NCI-H2171 treated with DMSO at 0.1 percent for 48 hours (cell line): ENCODE measurements around the gene SGK1.
"Not testable (repeated sequence)": the region's sequence is repeated elsewhere in the genome, so short reads cannot be mapped to it uniquely, and the experiment has no call there.

Source experiments
- DNase-seq: peaks from one replicate; lab custom pipeline; 2025; lab: John Stamatoyannopoulos, UW

Gene SGK1

DNA sequence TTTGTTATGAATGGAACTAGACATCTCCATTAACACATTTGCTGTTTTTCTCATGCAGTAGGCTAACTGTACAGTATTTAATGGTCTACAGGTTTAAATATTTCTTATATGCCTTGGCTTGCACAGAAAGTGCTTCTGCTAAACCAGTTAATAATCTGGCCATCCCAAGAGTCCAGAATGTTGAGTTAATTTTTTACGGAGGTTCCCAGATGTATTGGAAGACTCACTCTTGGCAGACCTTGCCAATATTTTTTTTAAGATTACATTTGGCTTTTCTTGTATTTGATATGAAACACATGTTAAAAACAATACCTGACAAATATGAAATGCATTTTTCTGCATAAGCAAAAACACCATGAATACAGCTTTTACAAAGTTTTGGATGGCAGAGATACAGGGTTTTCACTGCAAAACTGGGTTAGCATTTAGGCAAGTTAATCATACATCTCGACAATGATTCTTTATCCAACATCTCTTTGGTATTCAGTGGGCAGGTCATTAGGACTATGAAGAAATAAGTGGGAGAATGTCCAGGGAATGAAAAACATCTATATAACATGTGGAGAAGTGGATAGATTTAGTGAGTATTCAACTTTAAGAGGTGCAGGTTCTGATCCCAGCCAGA is 94.0 kb downstream of the SGK1 start:
- DNase-seq, result no peak

GRCh38 chr6:134221250-134221649 is 96.7 kb downstream of the SGK1 start:
- DNase-seq, result no peak

DNA sequence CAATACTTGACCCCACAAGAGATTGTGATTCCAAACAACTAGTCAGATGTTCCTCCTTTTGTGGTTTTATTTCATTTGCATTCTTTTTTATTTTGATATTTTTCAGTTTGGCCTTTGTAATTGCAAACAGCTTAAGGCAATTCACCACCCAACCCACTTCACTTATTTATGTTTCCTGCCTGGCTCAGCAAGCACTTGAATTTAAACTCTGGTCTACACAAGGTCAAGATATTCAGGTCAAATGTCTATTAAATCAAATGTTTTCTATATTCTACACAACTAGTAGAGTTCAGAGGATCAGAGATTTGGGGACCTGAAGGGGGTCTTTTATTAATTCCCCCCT is 100.1 kb downstream of the SGK1 start:
- DNase-seq, result no peak

DNA sequence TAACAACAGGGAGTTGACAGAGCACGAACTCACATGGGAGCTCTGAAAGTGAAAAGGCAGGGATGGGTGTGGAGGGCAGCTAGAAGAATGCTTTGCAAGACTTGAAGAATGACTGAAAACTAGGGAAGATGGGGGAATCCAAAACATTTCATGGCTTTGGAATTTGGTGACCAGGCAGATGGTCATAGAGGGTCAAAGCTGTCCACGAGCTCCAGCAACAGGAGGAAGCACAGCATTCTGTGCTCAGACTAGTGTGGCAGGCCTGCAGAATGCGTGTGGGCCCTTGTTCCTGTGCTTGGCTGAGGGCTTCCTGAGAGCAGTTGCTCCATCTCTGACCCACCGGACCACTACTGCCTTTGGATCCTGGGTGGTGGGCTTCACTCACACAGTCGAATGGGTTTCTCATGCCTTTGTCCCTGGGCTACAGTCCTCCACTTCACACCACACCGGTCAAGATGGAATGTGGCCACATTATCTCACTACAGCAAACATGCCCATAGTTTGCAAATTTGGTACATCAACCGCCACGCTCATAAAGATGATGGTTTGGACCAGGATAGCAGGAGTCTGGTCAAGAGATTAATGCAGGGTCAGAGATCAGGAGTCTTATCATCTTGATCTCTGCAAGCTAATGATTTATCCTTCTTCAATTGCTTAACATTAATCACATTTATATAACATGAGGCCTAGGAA is 100.7 kb downstream of the SGK1 start:
- no peak for DNase-seq

- no peak for DNase-seq
Measured at GRCh38 chr6:134216301-134217010, 101.5 kb downstream of the SGK1 start.

GRCh38 chr6:134213410-134213809 is 104.5 kb downstream of the SGK1 start:
- not testable (repeated sequence) for DNase-seq

GRCh38 chr6:134211297-134211696 is 106.6 kb downstream of the SGK1 start:
- DNase-seq, result no peak

DNA sequence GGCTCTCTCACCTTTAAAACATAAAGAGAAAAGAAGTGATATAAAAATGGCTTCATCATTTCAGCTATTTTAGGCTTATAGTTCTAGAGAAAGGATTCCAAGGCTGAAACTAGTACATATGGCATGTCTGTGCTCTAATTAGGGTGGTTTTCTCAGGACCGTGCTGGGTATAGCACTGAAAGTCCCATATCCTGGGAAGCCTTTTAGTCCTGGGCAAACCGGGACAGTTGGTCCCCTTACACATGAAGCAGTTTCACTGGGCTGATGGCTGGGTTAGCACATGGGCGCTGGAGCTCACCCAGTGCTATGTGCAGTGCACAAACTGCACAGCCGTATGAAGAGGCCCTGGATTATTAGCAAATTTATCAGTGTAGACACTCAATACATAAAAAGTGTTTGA is 110.5 kb downstream of the SGK1 start:
- no peak for DNase-seq

DNA sequence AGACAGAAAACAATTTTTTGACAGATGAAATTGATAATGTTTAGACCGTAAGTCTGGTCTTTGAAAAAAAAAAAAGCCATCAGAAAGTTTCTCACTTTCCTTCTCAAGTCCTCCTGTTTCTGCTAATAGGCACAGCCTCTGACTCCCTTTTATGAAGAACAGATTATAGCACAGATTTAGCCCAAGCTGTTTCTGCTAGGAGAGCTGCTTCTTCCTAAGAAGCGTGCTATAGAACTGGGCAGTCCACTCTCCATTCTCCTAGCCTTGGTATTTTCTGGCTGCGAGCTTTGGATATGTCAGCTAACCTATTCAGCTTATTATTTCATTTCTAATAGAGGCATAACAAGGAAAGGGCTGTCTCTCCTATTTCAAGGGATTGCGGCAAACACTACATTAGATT is 112.5 kb downstream of the SGK1 start:
- DNase-seq, result no peak

DNA sequence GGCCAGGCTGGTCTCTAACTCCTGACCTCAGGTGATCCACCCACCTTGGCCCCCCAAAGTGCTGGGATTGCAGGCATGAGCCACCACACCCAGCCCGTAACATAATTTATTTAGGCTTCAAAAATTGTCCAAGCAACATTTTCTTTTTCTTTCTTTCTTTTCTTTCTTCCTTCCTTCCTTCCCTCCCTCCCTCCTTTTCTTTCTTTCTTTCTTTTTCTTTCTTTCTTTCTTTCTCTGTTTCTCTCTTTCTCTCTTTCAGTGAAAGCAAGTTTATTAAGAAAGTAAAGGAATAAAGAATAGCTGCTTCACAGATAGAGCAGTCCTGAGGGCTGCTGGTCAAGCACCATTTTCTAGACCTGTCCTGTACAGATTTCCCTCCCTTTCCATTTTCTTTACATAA is 113.2 kb downstream of the SGK1 start:
- DNase-seq, result not testable (repeated sequence)

- no peak for DNase-seq
Measured at GRCh38 chr6:134204031-134204430, 113.9 kb downstream of the SGK1 start.

GRCh38 chr6:134201716-134202115 is 116.2 kb downstream of the SGK1 start:
- DNase-seq, result no peak

GRCh38 chr6:134199848-134200606 is 117.9 kb downstream of the SGK1 start:
- no peak for DNase-seq

DNA sequence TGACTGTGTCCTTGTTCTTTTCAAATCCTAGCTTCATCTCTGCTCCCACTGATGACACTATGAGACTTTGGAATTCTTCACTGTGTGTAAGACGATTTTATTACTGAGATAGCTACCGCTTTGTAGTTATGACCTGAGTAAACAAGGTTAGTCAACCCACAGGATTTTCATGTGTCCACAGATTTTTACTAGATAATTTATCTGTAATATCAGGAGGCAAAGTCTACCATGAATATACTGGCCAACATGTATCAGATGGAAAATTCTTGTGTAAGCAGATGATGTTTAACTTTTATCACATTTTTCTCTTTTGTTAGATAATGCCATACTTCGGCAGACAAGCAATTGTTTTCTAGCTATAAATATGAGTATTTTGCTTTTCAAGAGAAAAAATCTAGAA is 119.8 kb downstream of the SGK1 start:
- DNase-seq, result no peak

- not testable (repeated sequence) for DNase-seq
Measured at GRCh38 chr6:134197685-134198084, 120.2 kb downstream of the SGK1 start.

DNA sequence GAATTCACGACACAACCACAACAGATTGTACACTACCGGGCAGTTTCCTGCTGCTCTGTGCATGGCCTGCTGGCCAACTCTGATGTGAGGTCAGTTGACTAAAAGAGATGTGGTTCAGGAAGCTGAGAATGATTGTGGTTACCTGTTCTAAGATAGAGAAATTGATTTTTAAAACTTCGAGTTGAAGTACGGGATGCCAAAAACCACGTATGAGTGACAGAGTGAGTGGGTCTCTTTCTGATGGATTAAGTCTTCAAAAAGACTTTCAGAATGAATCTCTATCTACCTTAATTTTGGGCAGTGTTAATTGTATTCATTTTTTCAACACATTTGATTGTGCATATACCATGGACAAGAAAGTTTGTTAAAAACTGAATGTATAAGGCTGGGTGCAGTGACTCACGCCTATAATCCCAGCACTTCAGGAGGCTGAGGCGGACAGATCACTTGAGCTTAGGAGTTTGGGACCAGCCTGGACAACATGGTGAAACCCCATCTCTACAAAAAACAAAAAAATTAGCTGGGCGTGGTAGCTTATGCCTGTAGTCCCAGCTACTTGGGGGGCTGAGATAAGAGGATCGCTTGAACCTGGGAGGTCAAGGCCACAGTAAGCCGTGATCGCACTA is 121.2 kb downstream of the SGK1 start:
- no peak for DNase-seq

DNA sequence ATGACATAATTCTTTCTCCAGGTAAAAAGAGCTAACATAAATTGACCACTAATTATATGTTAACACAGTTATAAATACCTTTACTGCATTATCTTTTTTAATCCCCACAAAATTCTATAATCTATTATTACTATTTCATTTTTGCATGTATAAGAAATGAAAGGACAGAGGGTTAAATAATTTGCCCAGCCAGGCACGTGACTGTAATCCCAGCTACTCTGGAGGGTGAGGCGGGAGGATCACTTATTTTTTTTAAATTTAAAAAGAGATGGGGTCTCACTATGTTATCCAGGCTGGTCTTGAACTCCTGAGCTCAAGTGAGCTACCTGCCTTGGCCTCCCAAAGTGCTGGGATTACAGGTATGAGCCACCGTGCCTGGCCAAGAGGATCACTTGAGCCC is 121.9 kb downstream of the SGK1 start:
- DNase-seq, result no peak

- no peak for DNase-seq
Measured at GRCh38 chr6:134195164-134195906, 122.6 kb downstream of the SGK1 start.

DNA sequence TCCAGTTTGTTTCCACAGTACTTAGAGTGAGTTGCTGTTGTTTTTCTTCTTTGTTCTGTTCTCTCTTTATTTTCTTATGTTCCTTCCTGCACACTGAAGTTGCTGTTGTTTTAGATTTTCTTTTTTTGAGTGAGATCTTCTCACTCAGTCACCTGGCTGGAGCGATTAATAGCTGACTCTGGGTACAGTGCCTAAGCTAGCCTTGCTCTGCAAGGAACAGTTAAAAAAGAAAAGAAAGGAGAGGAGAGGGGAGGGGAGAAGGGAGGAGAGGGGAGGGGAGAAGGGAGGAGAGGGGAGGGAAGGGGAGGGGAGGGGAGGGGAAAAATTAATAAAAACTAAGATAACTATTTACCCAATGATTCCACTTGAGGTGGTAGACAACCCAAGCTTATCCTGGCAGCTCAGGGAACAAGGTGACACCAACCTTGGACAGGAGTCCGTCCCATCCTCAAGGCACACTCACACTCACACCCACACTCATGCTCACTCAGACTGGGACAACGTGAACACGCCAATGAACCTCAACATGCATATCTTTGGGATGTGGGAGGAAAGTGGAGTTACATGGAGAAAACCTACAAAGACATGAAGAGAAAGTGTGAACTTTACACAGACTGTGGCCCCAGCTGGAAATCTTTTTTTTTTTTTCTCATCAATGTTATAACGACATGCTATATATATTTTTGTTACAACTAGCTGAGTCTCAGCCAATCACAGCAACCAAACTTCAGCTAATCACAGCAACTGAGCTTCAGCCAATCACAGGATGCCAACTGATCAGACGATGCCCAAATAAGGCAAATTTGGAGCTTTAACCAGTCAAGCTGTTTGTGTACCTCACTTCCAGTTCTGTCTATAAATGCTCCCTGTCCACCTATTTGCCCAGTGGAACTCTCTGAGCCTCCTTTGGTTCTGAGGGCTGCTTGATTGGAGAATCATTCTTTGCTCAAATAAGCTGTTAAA is 124.1 kb downstream of the SGK1 start:
- DNase-seq, result no peak

DNA sequence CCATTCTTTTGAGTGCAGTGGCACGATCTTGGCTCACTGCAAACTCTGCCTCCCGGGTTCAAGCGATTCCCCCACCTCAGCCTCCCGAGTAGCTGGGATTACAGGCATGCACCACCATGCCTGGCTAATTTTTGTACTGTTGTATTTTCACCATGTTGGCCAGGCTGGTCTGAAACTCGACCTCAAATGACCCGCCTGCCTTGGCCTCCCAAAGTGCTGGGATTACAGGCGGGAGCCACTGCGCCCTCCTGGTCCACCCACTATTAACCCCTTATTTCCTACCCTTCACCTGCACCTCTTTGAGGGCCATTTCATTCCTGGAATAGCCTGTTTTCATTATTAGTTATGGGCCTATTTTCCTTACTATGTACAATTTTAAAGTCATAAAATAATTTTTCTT is 125.3 kb downstream of the SGK1 start:
- DNase-seq, result not testable (repeated sequence)
